ENCODE results near the gene MOB3A.

The MOB3A gene

DNA sequence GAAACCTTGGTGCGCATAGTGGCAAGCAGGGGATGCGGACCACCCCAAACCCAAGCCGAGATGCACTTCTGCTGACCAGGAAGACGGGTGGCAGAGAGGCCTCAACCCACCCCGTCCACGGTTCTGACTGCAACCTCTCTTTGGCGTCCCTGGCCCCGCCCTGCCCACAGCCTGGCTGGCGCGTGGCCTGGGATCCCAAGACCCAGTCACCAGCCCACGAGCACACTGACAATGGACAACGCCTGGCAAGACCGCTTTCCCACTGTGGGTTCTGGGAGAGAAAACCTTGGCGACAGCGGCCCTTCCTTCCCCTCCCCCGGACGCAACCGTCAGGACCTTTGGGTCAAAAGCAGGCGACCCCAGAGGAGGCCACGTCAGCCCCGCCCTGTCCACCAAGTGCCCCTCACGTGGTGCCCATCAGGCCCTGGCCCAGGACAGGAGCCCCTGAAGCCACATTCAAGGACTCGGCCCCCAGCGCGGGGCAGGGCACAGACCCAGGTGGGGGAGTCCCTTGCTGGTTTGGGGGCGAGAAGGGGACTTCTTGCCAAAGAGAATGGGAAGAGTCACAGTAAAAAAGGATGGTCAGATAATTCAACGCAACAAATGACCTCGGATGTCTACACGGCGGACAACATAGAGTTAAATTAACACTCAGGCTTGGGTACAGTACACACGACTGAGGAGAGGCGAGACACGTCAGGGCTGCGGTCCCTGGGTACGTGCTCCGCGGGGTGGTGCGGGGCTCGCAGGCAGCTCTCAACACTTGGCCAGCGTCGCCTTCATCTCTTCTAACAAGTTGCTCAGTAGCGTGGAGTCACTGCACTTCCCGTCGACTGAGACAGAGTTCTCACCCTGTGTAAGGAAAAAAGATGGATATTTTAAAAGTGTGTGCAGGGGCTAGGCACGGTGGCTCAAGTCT lies 5.5 kb upstream of the MOB3A start:
- peaks cover 10% of the 10 kb centered on the region for H4K20me1 ChIP-seq (ENCODE audit: insufficient read depth, low read length)

DNA sequence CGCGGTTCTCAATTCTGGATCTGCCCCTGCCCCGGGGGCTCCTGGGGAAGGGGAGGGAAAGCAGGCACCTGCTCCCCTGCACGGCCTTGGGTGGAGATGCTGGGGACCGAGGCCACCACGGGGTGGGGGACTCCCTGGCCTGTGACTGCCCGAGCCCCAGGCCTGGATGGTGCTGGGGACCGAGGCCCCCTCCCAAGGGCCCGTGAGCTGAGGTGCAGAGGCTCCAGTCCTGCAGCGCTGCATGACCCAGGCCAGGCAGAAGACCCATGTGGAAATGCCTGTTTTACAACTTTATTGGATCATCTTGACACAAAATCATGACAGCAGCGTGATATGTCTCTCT lies 4.6 kb upstream of the MOB3A start:
- Histone ChIP-seq H3K9ac (ENCODE audit: low read length) (no peak overlapping the region), H3K9me3 (ENCODE audit: insufficient read depth, low read length) (no peaks in the 10 kb centered on the region), H3K4me1 (ENCODE audit: low read length) (peaks cover 17% of the 10 kb centered on the region), H3K27ac (ENCODE audit: low read length) (no peak overlapping the region), H3K4me2 (ENCODE audit: low read length) (no peak overlapping the region), H2AFZ (ENCODE audit: low read depth, low read length) (no peak overlapping the region), H3K4me3 (ENCODE audit: low read length) (no peak overlapping the region), H3K27me3 (ENCODE audit: low read depth, low read length) (no peaks in the 10 kb centered on the region), H3K79me2 (ENCODE audit: low read length) (peaks cover 33% of the 10 kb centered on the region), H3K36me3 (replicated peaks; ENCODE audit: low read depth, low read length) (peaks cover 54% of the 10 kb centered on the region), H4K20me1 (ENCODE audit: insufficient read depth, low read length) (peaks cover 10% of the 10 kb centered on the region)
- no peak for TF ChIP-seq EZH2phosphoT487 (IDR thresholded peaks at IDR 0.05; ENCODE audit: low read depth)
- TF ChIP-seq, protein P1, sequence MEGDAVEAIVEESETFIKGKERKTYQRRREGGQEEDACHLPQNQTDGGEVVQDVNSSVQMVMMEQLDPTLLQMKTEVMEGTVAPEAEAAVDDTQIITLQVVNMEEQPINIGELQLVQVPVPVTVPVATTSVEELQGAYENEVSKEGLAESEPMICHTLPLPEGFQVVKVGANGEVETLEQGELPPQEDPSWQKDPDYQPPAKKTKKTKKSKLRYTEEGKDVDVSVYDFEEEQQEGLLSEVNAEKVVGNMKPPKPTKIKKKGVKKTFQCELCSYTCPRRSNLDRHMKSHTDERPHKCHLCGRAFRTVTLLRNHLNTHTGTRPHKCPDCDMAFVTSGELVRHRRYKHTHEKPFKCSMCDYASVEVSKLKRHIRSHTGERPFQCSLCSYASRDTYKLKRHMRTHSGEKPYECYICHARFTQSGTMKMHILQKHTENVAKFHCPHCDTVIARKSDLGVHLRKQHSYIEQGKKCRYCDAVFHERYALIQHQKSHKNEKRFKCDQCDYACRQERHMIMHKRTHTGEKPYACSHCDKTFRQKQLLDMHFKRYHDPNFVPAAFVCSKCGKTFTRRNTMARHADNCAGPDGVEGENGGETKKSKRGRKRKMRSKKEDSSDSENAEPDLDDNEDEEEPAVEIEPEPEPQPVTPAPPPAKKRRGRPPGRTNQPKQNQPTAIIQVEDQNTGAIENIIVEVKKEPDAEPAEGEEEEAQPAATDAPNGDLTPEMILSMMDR (IDR thresholded peaks at IDR 0.05; ENCODE audit: low read depth, low read length) = no peak

More for the DNA sequence above, 5.5 kb upstream of the MOB3A start:
- peaks cover 29% of the 10 kb centered on the region for H3K79me2 ChIP-seq (ENCODE audit: low read length)
- peaks cover 64% of the 10 kb centered on the region for H3K36me3 ChIP-seq (replicated peaks; ENCODE audit: low read depth, low read length)
- no peak overlapping the region for H3K9ac ChIP-seq (ENCODE audit: low read length)
- H3K27ac ChIP-seq (ENCODE audit: low read length) = no peak overlapping the region
- no peaks in the 10 kb centered on the region for H3K27me3 ChIP-seq (ENCODE audit: low read depth, low read length)
- no peak overlapping the region for H3K4me2 ChIP-seq (ENCODE audit: low read length)
- no peak for TF ChIP-seq EZH2phosphoT487 (IDR thresholded peaks at IDR 0.05; ENCODE audit: low read depth)
- TF ChIP-seq, protein P1 (IDR thresholded peaks at IDR 0.05; ENCODE audit: low read depth, low read length) = no peak
- no peaks in the 10 kb centered on the region for H3K9me3 ChIP-seq (ENCODE audit: insufficient read depth, low read length)
- H3K4me1 ChIP-seq (ENCODE audit: low read length) = peaks cover 17% of the 10 kb centered on the region
- no peak overlapping the region for H3K4me3 ChIP-seq (ENCODE audit: low read length)
- H2AFZ ChIP-seq (ENCODE audit: low read depth, low read length) = no peak overlapping the region

DNA sequence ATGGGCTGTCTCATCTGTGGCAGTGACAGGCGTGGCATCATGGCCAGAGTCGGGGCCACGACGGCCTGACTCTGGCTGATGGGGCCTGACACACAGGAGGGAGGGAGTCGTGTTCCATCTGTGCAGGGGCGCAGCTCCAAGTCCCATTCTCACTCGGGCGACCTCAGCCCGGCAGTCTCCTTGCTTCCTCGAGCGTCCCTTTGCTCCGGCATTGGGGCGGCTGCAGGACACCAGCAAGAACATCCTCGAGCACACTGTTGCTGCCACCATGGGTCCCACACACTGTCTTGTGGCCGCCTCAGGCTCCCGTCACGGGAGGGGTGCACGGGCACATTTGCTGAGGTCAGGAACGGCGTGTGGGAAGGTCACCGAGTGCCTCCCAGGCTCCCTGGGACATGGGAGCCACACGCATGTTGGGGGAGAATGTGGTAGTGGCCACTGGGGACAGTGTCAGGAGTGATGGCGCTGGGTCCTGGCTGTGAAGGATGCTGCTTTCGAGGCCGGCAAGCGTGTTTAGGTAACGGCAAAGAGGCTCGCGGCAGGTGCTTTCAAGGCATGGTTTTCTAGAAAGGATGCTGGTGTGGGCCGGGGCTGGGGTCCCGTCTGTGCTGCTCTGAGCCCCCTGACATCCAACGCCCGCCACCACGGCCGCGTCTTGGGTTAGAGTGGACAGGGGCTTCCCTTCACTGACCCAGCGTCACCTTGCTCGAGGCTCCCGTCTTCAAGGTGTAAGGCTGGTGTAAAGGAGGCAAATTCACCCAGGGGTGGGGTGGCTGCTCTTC lies 4.0 kb upstream of the MOB3A start:
- TF ChIP-seq EZH2phosphoT487 (IDR thresholded peaks at IDR 0.05; ENCODE audit: low read depth) = no peak
- TF ChIP-seq, protein P1 (IDR thresholded peaks at IDR 0.05; ENCODE audit: low read depth, low read length) = no peak
- Histone ChIP-seq H3K9ac (ENCODE audit: low read length) (no peak overlapping the region), H2AFZ (ENCODE audit: low read depth, low read length) (no peak overlapping the region), H3K4me3 (ENCODE audit: low read length) (no peak overlapping the region), H4K20me1 (ENCODE audit: insufficient read depth, low read length) (peaks cover 10% of the 10 kb centered on the region), H3K27ac (ENCODE audit: low read length) (no peak overlapping the region), H3K4me1 (ENCODE audit: low read length) (peaks cover 17% of the 10 kb centered on the region), H3K36me3 (replicated peaks; ENCODE audit: low read depth, low read length) (peaks cover 50% of the 10 kb centered on the region), H3K4me2 (ENCODE audit: low read length) (no peak overlapping the region), H3K27me3 (ENCODE audit: low read depth, low read length) (no peaks in the 10 kb centered on the region), H3K9me3 (ENCODE audit: insufficient read depth, low read length) (no peaks in the 10 kb centered on the region), H3K79me2 (ENCODE audit: low read length) (peaks cover 37% of the 10 kb centered on the region)

DNA sequence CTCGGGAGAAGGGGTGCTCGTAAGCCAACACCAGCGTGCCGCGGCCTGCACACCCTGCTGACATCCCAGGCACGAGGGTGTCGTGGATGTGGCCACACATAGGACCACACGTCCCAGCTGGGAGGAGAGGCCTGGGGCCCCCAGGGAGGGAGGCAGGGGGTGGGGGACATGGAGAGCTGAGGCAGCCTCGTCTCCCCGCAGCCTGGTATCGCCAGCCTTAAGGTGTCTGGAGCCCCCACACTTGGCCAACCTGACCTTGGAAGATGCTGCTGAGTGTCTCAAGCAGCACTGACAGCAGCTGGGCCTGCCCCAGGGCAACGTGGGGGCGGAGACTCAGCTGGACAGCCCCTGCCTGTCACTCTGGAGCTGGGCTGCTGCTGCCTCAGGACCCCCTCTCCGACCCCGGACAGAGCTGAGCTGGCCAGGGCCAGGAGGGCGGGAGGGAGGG lies 3.0 kb upstream of the MOB3A start:
- Histone ChIP-seq H2AFZ (ENCODE audit: low read depth, low read length) (no peak overlapping the region), H3K4me1 (ENCODE audit: low read length) (peaks cover 23% of the 10 kb centered on the region), H3K9me3 (ENCODE audit: insufficient read depth, low read length) (no peaks in the 10 kb centered on the region), H3K4me3 (ENCODE audit: low read length) (no peak overlapping the region), H3K79me2 (ENCODE audit: low read length) (peaks cover 37% of the 10 kb centered on the region), H3K9ac (ENCODE audit: low read length) (no peak overlapping the region), H3K4me2 (ENCODE audit: low read length) (no peak overlapping the region), H4K20me1 (ENCODE audit: insufficient read depth, low read length) (peaks cover 9% of the 10 kb centered on the region), H3K27ac (ENCODE audit: low read length) (no peak overlapping the region), H3K36me3 (replicated peaks; ENCODE audit: low read depth, low read length) (peaks cover 51% of the 10 kb centered on the region), H3K27me3 (ENCODE audit: low read depth, low read length) (no peaks in the 10 kb centered on the region)
- TF ChIP-seq, protein P1 (IDR thresholded peaks at IDR 0.05; ENCODE audit: low read depth, low read length) = no peak
- no peak for TF ChIP-seq EZH2phosphoT487 (IDR thresholded peaks at IDR 0.05; ENCODE audit: low read depth)

Measured in OCI-LY3 (cell line).